Measurements from ENCODE around the gene YDJC. TPM values are rescaled to one million over a fixed set of nuclear protein-coding genes. Genes with fewer than 3 reads are reported as not detected.
"Not testable (repeated sequence)": the region's sequence is repeated elsewhere in the genome, so short reads cannot be mapped to it uniquely, and the experiment has no call there.

The YDJC gene
- total RNA-seq, 2 donors from 2014 or later = 43.1 to 68.6 TPM

- Mint-ChIP-seq H3K4me1 (ENCODE audit: low read depth in 2 of 2) (peaks cover 58% of the 10 kb centered on the region in 2 donors), H3K36me3 (peaks cover 32% of the 10 kb centered on the region)
- DNase-seq (ENCODE audit: low spot score); H3K4me3 Mint-ChIP-seq; ATAC-seq; H3K9me3 Mint-ChIP-seq; H3K27me3 Mint-ChIP-seq; H3K27ac Mint-ChIP-seq: not testable (repeated sequence)
Measured at GRCh38 chr22:21596356-21597135, 33.3 kb downstream of the YDJC start.

- Mint-ChIP-seq H3K36me3 (peaks cover 36% of the 10 kb centered on the region), H3K4me3 (no peak overlapping the region), H3K27ac (peak overlapping the region; percentile 69 to 83), H3K9me3 (no peaks in the 10 kb centered on the region), H3K4me1 (ENCODE audit: low read depth in 2 of 2) (peaks cover 67 to 72% of the 10 kb centered on the region in 2 donors), H3K27me3 (no peaks in the 10 kb centered on the region)
- no peak for DNase-seq (ENCODE audit: low spot score)
- no peak for ATAC-seq
Measured at GRCh38 chr22:21594865-21595452, 34.9 kb downstream of the YDJC start.

- DNase-seq (ENCODE audit: low spot score) (no peak), ATAC-seq (peak in 1 of 2 donors; percentile 55)
- peaks cover 29% of the 10 kb centered on the region for H3K36me3 Mint-ChIP-seq
- peak overlapping the region; percentile 69 to 83 for H3K27ac Mint-ChIP-seq
- H3K27me3 Mint-ChIP-seq = no peaks in the 10 kb centered on the region
- peaks cover 65 to 68% of the 10 kb centered on the region in 2 donors for H3K4me1 Mint-ChIP-seq (ENCODE audit: low read depth in 2 of 2)
- no peaks in the 10 kb centered on the region for H3K9me3 Mint-ChIP-seq
- peak overlapping the region; percentile 66 for H3K4me3 Mint-ChIP-seq
Measured at GRCh38 chr22:21593406-21594232, 36.2 kb downstream of the YDJC start.

- H3K27ac Mint-ChIP-seq = peak overlapping the region in 1 of 2 donors; percentile 96
- H3K4me3 Mint-ChIP-seq = no peak overlapping the region
- H3K4me1 Mint-ChIP-seq (ENCODE audit: low read depth in 2 of 2) = peaks cover 70 to 71% of the 10 kb centered on the region in 2 donors
- H3K36me3 Mint-ChIP-seq = peaks cover 24% of the 10 kb centered on the region
- no peaks in the 10 kb centered on the region for H3K9me3 Mint-ChIP-seq
- no peak for ATAC-seq
- no peaks in the 10 kb centered on the region for H3K27me3 Mint-ChIP-seq
- no peak for DNase-seq (ENCODE audit: low spot score)
Measured at GRCh38 chr22:21592422-21592821, 37.4 kb downstream of the YDJC start.

- Mint-ChIP-seq H3K9me3 (no peaks in the 10 kb centered on the region), H3K27ac (peak overlapping the region; percentile 87 to 96)
- no peak for DNase-seq (ENCODE audit: low spot score)
Measured at GRCh38 chr22:21591695-21592094, 38.1 kb downstream of the YDJC start.

GRCh38 chr22:21590809-21591641, 38.8 kb downstream of the YDJC start:
- peaks cover 24% of the 10 kb centered on the region for H3K36me3 Mint-ChIP-seq
- peak overlapping the region; percentile 74 for H3K4me3 Mint-ChIP-seq

More at GRCh38 chr22:21591695-21592094, 38.1 kb downstream of the YDJC start:
- Mint-ChIP-seq H3K4me3 (peak overlapping the region; percentile 25), H3K4me1 (ENCODE audit: low read depth in 2 of 2) (peaks cover 73 to 74% of the 10 kb centered on the region in 2 donors), H3K36me3 (peaks cover 24% of the 10 kb centered on the region), H3K27me3 (no peaks in the 10 kb centered on the region)
- no peak for ATAC-seq

GRCh38 chr22:21589396-21589795, 40.4 kb downstream of the YDJC start:
- DNase-seq (ENCODE audit: low spot score) = no peak
- no peaks in the 10 kb centered on the region for H3K27me3 Mint-ChIP-seq
- peak overlapping the region; percentile 74 for H3K4me3 Mint-ChIP-seq
- H3K36me3 Mint-ChIP-seq = peaks cover 29% of the 10 kb centered on the region
- H3K9me3 Mint-ChIP-seq = peaks cover 2% of the 10 kb centered on the region
- H3K27ac Mint-ChIP-seq = peak overlapping the region; percentile 87 to 96
- H3K4me1 Mint-ChIP-seq (ENCODE audit: low read depth in 2 of 2) = peaks cover 66 to 68% of the 10 kb centered on the region in 2 donors
- ATAC-seq = peak; percentile 54

More at GRCh38 chr22:21590809-21591641, 38.8 kb downstream of the YDJC start:
- H3K27me3 Mint-ChIP-seq = no peaks in the 10 kb centered on the region
- H3K4me1 Mint-ChIP-seq (ENCODE audit: low read depth in 2 of 2) = peaks cover 73 to 74% of the 10 kb centered on the region in 2 donors
- DNase-seq (ENCODE audit: low spot score) (no peak), ATAC-seq (no peak)
- peak overlapping the region; percentile 87 to 96 for H3K27ac Mint-ChIP-seq
- H3K9me3 Mint-ChIP-seq = no peaks in the 10 kb centered on the region

GRCh38 chr22:21587803-21588611, 41.8 kb downstream of the YDJC start:
- Mint-ChIP-seq H3K27me3 (no peaks in the 10 kb centered on the region), H3K9me3 (peaks cover 2% of the 10 kb centered on the region), H3K4me3 (peak overlapping the region; percentile 74), H3K4me1 (ENCODE audit: low read depth in 2 of 2) (peaks cover 59 to 61% of the 10 kb centered on the region in 2 donors), H3K36me3 (peaks cover 16% of the 10 kb centered on the region), H3K27ac (peak overlapping the region; percentile 87 to 96)
- peak; percentile 95 for ATAC-seq
- DNase-seq (ENCODE audit: low spot score) = peak; percentile 81

- H3K27ac Mint-ChIP-seq = peak overlapping the region; percentile 83 to 96
- peaks cover 2% of the 10 kb centered on the region for H3K9me3 Mint-ChIP-seq
- peaks cover 12% of the 10 kb centered on the region for H3K36me3 Mint-ChIP-seq
- ATAC-seq = no peak
- H3K4me1 Mint-ChIP-seq (ENCODE audit: low read depth in 2 of 2) = peaks cover 40 to 47% of the 10 kb centered on the region in 2 donors
- peak overlapping the region; percentile 52 for H3K4me3 Mint-ChIP-seq
- no peak for DNase-seq (ENCODE audit: low spot score)
- no peaks in the 10 kb centered on the region for H3K27me3 Mint-ChIP-seq
Measured at GRCh38 chr22:21585389-21585788, 44.4 kb downstream of the YDJC start.

- Mint-ChIP-seq H3K4me1 (ENCODE audit: low read depth in 2 of 2) (peaks cover 44 to 51% of the 10 kb centered on the region in 2 donors), H3K27me3 (no peaks in the 10 kb centered on the region), H3K4me3 (peak overlapping the region; percentile 33), H3K9me3 (peaks cover 2% of the 10 kb centered on the region), H3K27ac (peak overlapping the region; percentile 68 to 84), H3K36me3 (peaks cover 11% of the 10 kb centered on the region)
- ATAC-seq = peak in 1 of 2 donors; percentile 34
- no peak for DNase-seq (ENCODE audit: low spot score)
Measured at GRCh38 chr22:21582801-21583740, 46.8 kb downstream of the YDJC start.

- peaks cover 11% of the 10 kb centered on the region for H3K36me3 Mint-ChIP-seq
- not testable (repeated sequence) for ATAC-seq; H3K4me3 Mint-ChIP-seq; H3K9me3 Mint-ChIP-seq; DNase-seq (ENCODE audit: low spot score); H3K27me3 Mint-ChIP-seq
- peaks cover 47 to 52% of the 10 kb centered on the region in 2 donors for H3K4me1 Mint-ChIP-seq (ENCODE audit: low read depth in 2 of 2)
- H3K27ac Mint-ChIP-seq = peak overlapping the region in 1 of 2 donors; percentile 84
Measured at GRCh38 chr22:21581009-21581713, 48.7 kb downstream of the YDJC start.

Data from natural killer cell treated with Interleukin-12 subunit alpha and Interleukin-12 subunit beta and Interleukin-15 and Interleukin-18, amount 100 ng/mL, for 72 hours (primary cell).